Esophagus squamous epithelium (tissue), 5 donors: ENCODE results near the gene NUBPL. TPM values are rescaled to one million over a fixed set of nuclear protein-coding genes. Genes with fewer than 3 reads are reported as not detected.
"Not testable (repeated sequence)": the region's sequence is repeated elsewhere in the genome, so short reads cannot be mapped to it uniquely, and the experiment has no call there.

Source experiments
- DNase-seq: peaks from one replicate; lab custom pipeline; 2025; lab: John Stamatoyannopoulos, UW
- H3K27ac ChIP-seq, 4 donors: fragments of 200-600 bp; sonication (generic); one replicate each; pipeline ENCODE4 v1.5.1; 2016 to 2019; ENCODE audit warnings: mild to moderate bottlenecking in 1 of 4
- H3K27me3 ChIP-seq, 4 donors: fragments of 200-600 bp; sonication (generic); 1 replicate in 3 of 4; 2 replicates in 1 of 4; pipeline versions ENCODE4 v1.5.1 to v1.6.0; 2017 to 2021; ENCODE audit warnings: antibody characterized with exemption in 1 of 4
- H3K36me3 ChIP-seq, 3 donors: fragments of 200-600 bp; sonication (generic); one replicate each; pipeline ENCODE4 v1.5.1; 2016 to 2019
- H3K4me1 ChIP-seq, 3 donors: fragments of 200-600 bp; sonication (generic); one replicate each; pipeline ENCODE4 v1.5.1; 2017 to 2019
- H3K4me3 ChIP-seq, 4 donors: fragments of 200-600 bp; sonication (generic); 1 replicate in 3 of 4; 2 replicates in 1 of 4; pipeline ENCODE4 v1.5.1; 2016 to 2019; ENCODE audit warnings: mild to moderate bottlenecking in 2 of 4, moderate library complexity in 1 of 4
- H3K9me3 ChIP-seq, 3 donors: fragments of 200-600 bp; sonication (generic); one replicate each; pipeline ENCODE4 v1.5.1; 2016 to 2019
- CTCF ChIP-seq, 6 experiments: fragments of 450-650 bp in 4 of 6; fragments of 200-600 bp in 2 of 6; sonication (generic) in 2 of 6; IDR thresholded peaks; one replicate each; pipeline ENCODE4 v1.5.1; 2016 to 2019; ENCODE audit warnings: antibody characterized with exemption in 6 of 6, mild to moderate bottlenecking in 4 of 6, moderate library complexity in 4 of 6
- POLR2A ChIP-seq, 4 donors: fragments of 450-650 bp; IDR thresholded peaks; one replicate each; pipeline ENCODE4 v1.6.1; 2017; ENCODE audit warnings: antibody characterized with exemption in 4 of 4, mild to moderate bottlenecking in 4 of 4, moderate library complexity in 3 of 4
- WGBS, 2 donors: methylation state at CpG; one replicate each; pipeline ENCODE4 v1.1.5; 2018; 5-methylcytosine and 5-hydroxymethylcytosine counted together
- intact Hi-C: fragments of 100-400 bp; cut with DNase I; formaldehyde crosslinking; loops from one replicate; pipeline ENCODE4 v1.15.0; 2022
- total RNA-seq, 4 donors: library from RNA; depleted of rRNA; stranded (reverse); fragments of >200 nt; gene quantifications; one replicate each; pipeline ENCODE4 v1.1.0, GENCODE V29; 2016
- donor health status: DM: yes; HTN: yes; CAD: no.

NUBPL gene
- total RNA-seq, 4 donors from 2014 or later = 2.9 to 8.4 (median 6.8) TPM

DNA sequence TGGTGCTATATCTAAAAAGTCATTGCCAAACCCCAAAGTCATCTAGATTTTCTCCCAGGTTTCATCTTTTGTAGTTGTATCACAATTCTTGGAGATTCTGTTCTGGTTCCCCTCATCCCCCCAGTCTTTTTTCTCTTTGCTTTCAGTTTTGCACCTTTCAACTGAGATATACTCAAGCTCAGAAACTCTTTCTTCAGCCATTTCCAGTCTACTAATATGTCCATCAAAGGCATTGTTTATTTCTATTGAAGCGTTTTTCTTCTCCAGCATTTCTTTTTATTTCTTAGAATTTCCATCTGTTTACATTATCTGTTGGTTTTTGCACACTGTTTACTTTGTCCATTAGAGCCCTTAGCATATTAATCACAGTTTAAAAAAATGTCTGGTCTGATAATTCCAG lies 179.5 kb downstream of the NUBPL start:
- no peak overlapping the region for H3K27ac ChIP-seq

DNA sequence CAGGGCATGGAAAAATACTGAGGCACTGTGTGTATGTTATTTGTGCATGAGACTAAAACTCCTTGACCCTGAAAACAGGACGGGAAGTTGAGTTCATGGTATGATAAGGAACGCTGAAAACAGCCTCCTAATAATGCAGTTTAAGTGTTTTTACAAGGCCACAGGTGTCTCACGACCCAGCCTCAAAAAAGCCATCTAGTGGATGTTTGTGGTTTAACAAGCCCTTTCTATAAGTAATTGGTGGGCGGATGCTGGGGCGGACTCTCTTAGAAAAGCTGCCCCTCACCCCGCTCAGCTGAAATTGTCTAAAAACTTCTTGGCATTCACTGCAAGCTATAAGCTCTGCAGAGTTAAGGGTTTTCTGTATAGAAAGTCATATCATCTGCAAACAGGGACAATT lies 184.5 kb downstream of the NUBPL start:
- H3K4me1 ChIP-seq = no peaks in the 10 kb centered on the region
- TF ChIP-seq CTCF (IDR thresholded peaks at IDR 0.05) = no peak
- no peak for TF ChIP-seq POLR2A (IDR thresholded peaks at IDR 0.05)

More for the DNA sequence above, 179.5 kb downstream of the NUBPL start:
- no peaks in the 10 kb centered on the region for H3K4me1 ChIP-seq
- no peak overlapping the region for H3K4me3 ChIP-seq
- TF ChIP-seq CTCF (IDR thresholded peaks at IDR 0.05) = no peak
- no peak for TF ChIP-seq POLR2A (IDR thresholded peaks at IDR 0.05)
- DNase-seq = no peak
- no peaks in the 10 kb centered on the region for H3K36me3 ChIP-seq
- peaks cover 0 to 4% (median 3%) of the 10 kb centered on the region in 3 donors for H3K9me3 ChIP-seq
- H3K27me3 ChIP-seq = no peaks in the 10 kb centered on the region
- 39 to 50% methylated on average over 1 of the region's 1 CpG for WGBS, 2 donors
- intact Hi-C loops = no loop called here

DNA sequence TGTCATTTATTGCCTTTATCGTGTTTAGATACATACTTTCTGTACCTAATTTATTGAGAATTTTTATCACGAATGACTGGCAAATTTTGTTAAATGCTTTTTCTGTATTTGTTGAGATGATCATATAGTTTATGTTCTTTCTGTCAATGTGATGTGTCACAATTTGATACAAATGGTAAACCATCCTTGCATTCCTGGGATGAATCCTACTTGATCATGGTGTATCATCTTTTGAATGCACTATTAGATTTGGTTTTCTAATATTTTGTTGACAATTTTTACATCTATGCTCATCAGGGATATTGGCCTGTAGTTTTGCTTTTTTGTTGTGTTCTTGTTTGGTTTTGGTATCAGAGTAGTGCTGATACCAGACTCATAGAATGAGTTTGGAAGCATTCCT lies 185.1 kb downstream of the NUBPL start:
- Histone ChIP-seq H3K27me3 (no peaks in the 10 kb centered on the region), H3K4me3 (no peak overlapping the region), H3K27ac (no peak overlapping the region), H3K36me3 (no peaks in the 10 kb centered on the region), H3K4me1 (no peaks in the 10 kb centered on the region), H3K9me3 (peaks cover 0 to 30% (median 12%) of the 10 kb centered on the region in 3 donors)
- intact Hi-C loops = no loop called here
- no peak for DNase-seq
- TF ChIP-seq CTCF (IDR thresholded peaks at IDR 0.05) (no peak), POLR2A (IDR thresholded peaks at IDR 0.05) (no peak)
- 92 to 98% methylated on average over 2 of the region's 2 CpGs for WGBS, 2 donors

More for the DNA sequence above, 184.5 kb downstream of the NUBPL start:
- 92 to 93% methylated on average over 6 of the region's 6 CpGs for WGBS, 2 donors
- Histone ChIP-seq H3K36me3 (no peaks in the 10 kb centered on the region), H3K4me3 (no peak overlapping the region), H3K9me3 (peaks cover 0 to 30% (median 12%) of the 10 kb centered on the region in 3 donors), H3K27me3 (no peaks in the 10 kb centered on the region), H3K27ac (no peak overlapping the region)
- intact Hi-C loops = no loop called here
- no peak for DNase-seq

DNA sequence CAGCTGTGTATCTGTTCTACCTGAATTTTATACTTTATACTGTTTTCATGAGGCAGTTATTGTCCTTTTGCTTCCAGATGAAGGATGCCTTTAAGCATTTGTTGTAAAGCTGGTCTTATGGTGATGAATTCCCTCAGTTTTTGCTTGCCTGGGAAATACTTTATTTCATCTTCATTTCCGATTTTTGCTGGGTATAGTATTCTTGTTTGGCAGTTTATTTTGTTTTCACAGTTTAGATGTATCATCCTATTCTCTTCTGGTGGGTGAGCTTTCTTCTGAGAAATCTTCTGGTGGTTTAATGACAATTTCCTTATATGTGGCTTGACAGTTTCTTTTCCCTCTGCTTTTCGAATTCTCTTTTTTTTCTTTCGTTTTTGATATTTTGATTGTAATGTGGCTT lies 188.1 kb downstream of the NUBPL start:
- H3K4me3 ChIP-seq = no peak overlapping the region
- no peak overlapping the region for H3K27ac ChIP-seq
- intact Hi-C loops = no loop called here
- no peaks in the 10 kb centered on the region for H3K4me1 ChIP-seq
- H3K36me3 ChIP-seq = no peaks in the 10 kb centered on the region
- WGBS, 2 donors = 79 to 94% methylated on average over 3 of the region's 3 CpGs
- no peaks in the 10 kb centered on the region for H3K27me3 ChIP-seq
- peaks cover 0 to 30% (median 12%) of the 10 kb centered on the region in 3 donors for H3K9me3 ChIP-seq
- TF ChIP-seq CTCF (IDR thresholded peaks at IDR 0.05) (no peak), POLR2A (IDR thresholded peaks at IDR 0.05) (no peak)
- DNase-seq = no peak

DNA sequence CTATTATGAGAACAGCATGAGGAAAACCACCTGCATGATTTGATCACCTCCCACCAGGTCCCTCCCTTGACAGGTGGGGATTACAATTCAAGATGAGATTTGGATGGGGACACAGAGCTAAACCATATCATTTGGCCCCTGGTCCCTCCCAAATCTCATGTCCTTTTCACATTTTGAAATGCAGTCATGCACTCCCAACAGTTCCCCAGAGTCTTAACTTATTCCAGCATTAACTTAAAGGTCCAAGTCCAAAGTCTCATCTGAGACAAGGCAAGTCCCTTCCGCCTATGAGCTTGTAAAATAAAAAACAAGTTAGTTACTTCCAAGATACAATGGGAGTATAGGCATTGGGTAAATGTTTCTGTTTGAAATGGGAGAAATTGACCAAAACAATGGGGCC lies 189.8 kb downstream of the NUBPL start:
- H3K27ac ChIP-seq, H3K4me1 ChIP-seq, intact Hi-C loops, H3K36me3 ChIP-seq, H3K27me3 ChIP-seq, DNase-seq, H3K4me3 ChIP-seq: not testable (repeated sequence)
- peaks cover 0 to 22% (median 5%) of the 10 kb centered on the region in 3 donors for H3K9me3 ChIP-seq
- WGBS, 2 donors = 93 to 100% methylated on average over 1 of the region's 1 CpG
